ENCODE data around the gene RHBDL2. TPM values are rescaled to one million over a fixed set of nuclear protein-coding genes. Genes with fewer than 3 reads are reported as not detected.
"Not testable (repeated sequence)": the region's sequence is repeated elsewhere in the genome, so short reads cannot be mapped to it uniquely, and the experiment has no call there.

The RHBDL2 gene
- total and polyA plus RNA-seq, 2 donors (not counting 1 experiment from before 2014, with no cell fraction given) = not detected

DNA sequence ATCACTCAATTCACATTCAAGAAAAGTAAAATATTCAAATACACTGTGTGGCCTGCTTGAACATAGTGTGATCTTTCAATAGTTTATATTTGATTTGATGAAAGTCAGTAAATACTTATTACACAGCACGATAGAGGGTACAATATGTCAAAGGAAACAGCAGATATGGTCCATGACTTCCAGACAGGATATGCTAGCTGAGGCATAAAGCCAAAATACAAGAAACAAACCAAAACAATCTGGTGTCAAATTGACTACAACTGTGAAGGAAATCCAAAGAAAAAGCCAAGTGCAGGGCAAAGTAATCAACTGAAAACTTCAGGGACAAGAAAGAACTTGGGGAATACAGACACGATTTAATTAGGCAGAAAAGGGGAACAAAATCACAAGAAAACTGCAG, 101.3 kb downstream of the RHBDL2 start:
- CTCF ChIA-PET = no interaction called here
- peaks cover 5% of the 10 kb centered on the region for H3K4me1 Mint-ChIP-seq
- Histone ChIP-seq H3K4me1 (ENCODE audit: control insufficient read depth in 2 of 2, insufficient read depth in 2 of 2, low read length in 2 of 2) (peaks cover 0 to 5% of the 10 kb centered on the region in 2 donors), H3K4me3 (ENCODE audit: control extremely low read depth in 1 of 5, extremely low read depth in 1 of 5, insufficient read depth in 1 of 5, low read depth in 2 of 5, low read length in 4 of 5) (no peak overlapping the region), H3K9ac (ENCODE audit: low read length) (peak overlapping the region; percentile 17), H3K79me2 (ENCODE audit: control insufficient read depth, insufficient read depth, low read length) (peaks cover 15% of the 10 kb centered on the region), H3K27ac (ENCODE audit: low read length in 2 of 2) (peak overlapping the region in 1 of 2 donors; percentile 49), H4K20me1 (ENCODE audit: control insufficient read depth, insufficient read depth, low read length, poor library complexity, severe bottlenecking) (peaks cover 14% of the 10 kb centered on the region), H3K4me2 (replicated peaks; ENCODE audit: low read depth, low read length, poor library complexity, severe bottlenecking) (no peak overlapping the region), H3K9me3 (ENCODE audit: control extremely low read depth in 1 of 3, control insufficient read depth in 2 of 3, insufficient read depth in 1 of 3, low read length in 2 of 3) (no peaks in the 10 kb centered on the region), H2AFZ (ENCODE audit: insufficient read depth, low read depth, low read length, poor library complexity, severe bottlenecking) (no peak overlapping the region), H3K36me3 (replicated peaks in 1 of 2; ENCODE audit: control extremely low read depth in 1 of 2, control insufficient read depth in 1 of 2, extremely low read depth in 1 of 2, insufficient read depth in 2 of 2, low read length in 1 of 2) (peaks cover 5 to 64% of the 10 kb centered on the region in 2 experiments), H3K27me3 (replicated peaks in 1 of 4; ENCODE audit: control extremely low read depth in 1 of 4, control insufficient read depth in 3 of 4, insufficient read depth in 4 of 4, low read length in 3 of 4) (no peaks in the 10 kb centered on the region)
- H3K27ac Mint-ChIP-seq = no peak overlapping the region
- no peak for TF ChIP-seq EZH2 (IDR thresholded peaks at IDR 0.05; ENCODE audit: borderline replicate concordance, insufficient read depth, low read depth, low read length, poor library complexity, severe bottlenecking)
- TF ChIP-seq, protein P1, sequence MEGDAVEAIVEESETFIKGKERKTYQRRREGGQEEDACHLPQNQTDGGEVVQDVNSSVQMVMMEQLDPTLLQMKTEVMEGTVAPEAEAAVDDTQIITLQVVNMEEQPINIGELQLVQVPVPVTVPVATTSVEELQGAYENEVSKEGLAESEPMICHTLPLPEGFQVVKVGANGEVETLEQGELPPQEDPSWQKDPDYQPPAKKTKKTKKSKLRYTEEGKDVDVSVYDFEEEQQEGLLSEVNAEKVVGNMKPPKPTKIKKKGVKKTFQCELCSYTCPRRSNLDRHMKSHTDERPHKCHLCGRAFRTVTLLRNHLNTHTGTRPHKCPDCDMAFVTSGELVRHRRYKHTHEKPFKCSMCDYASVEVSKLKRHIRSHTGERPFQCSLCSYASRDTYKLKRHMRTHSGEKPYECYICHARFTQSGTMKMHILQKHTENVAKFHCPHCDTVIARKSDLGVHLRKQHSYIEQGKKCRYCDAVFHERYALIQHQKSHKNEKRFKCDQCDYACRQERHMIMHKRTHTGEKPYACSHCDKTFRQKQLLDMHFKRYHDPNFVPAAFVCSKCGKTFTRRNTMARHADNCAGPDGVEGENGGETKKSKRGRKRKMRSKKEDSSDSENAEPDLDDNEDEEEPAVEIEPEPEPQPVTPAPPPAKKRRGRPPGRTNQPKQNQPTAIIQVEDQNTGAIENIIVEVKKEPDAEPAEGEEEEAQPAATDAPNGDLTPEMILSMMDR (IDR thresholded peaks at IDR 0.05) = no peak
- intact Hi-C loops (cut with micrococcal nuclease) = no loop called here
- no peak overlapping the region for H3K4me3 Mint-ChIP-seq
- 50% methylated on average over 1 of the region's 2 CpGs for WGBS (ENCODE audit: insufficient coverage)
- ATAC-seq (ENCODE audit: low read depth) (no peak), DNase-seq (no peak)
- no peaks in the 10 kb centered on the region for H3K9me3 Mint-ChIP-seq (ENCODE audit: insufficient read depth)
- H3K27me3 Mint-ChIP-seq = no peaks in the 10 kb centered on the region
- POLR2A ChIA-PET = no interaction called here

DNA sequence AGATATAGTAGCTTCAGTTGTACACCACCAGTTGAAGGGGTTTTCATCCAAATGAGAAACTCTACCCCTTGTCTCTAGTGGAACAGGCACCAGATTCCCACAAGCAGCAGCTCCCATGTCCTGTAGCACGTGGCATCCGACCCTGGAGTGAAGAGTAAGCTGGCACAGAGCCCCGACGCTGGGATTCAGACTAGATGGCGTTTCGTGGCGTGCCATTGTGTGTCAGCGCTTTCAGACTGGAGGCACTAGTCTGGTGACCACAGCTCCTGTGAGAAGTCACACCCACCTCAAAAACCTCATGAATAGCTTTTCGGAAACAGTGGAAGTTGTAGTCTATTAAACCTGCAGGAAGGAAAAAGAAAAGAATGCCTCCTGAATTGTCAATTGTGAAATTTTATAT, 102.3 kb downstream of the RHBDL2 start:
- peaks cover 14% of the 10 kb centered on the region for H3K79me2 ChIP-seq (ENCODE audit: control insufficient read depth, insufficient read depth, low read length)
- DNase-seq (no peak), ATAC-seq (ENCODE audit: low read depth) (no peak)
- H3K4me1 ChIP-seq (ENCODE audit: control insufficient read depth in 2 of 2, insufficient read depth in 2 of 2, low read length in 2 of 2) = peaks cover 0 to 5% of the 10 kb centered on the region in 2 donors
- no peaks in the 10 kb centered on the region for H3K9me3 ChIP-seq (ENCODE audit: control extremely low read depth in 1 of 3, control insufficient read depth in 2 of 3, insufficient read depth in 1 of 3, low read length in 2 of 3)
- CTCF ChIA-PET = interaction anchor here (0.7 to 0.9 kb wide), 2 partner anchors 9 to 849 kb away, joined by 3 to 5 read pairs; no protein-coding TSS in a partner anchor
- H3K27ac ChIP-seq (ENCODE audit: low read length in 2 of 2) = no peak overlapping the region
- H3K27me3 Mint-ChIP-seq = no peaks in the 10 kb centered on the region
- no peak overlapping the region for H2AFZ ChIP-seq (ENCODE audit: insufficient read depth, low read depth, low read length, poor library complexity, severe bottlenecking)
- WGBS (ENCODE audit: insufficient coverage) = 92% methylated on average over 3 of the region's 9 CpGs
- H3K4me2 ChIP-seq (replicated peaks; ENCODE audit: low read depth, low read length, poor library complexity, severe bottlenecking) = no peak overlapping the region
- no peak overlapping the region for H3K4me3 ChIP-seq (ENCODE audit: control extremely low read depth in 1 of 5, extremely low read depth in 1 of 5, insufficient read depth in 1 of 5, low read depth in 2 of 5, low read length in 4 of 5)
- peaks cover 8% of the 10 kb centered on the region for H3K4me1 Mint-ChIP-seq
- H4K20me1 ChIP-seq (ENCODE audit: control insufficient read depth, insufficient read depth, low read length, poor library complexity, severe bottlenecking) = peaks cover 9% of the 10 kb centered on the region
- TF ChIP-seq EZH2 (IDR thresholded peaks at IDR 0.05; ENCODE audit: borderline replicate concordance, insufficient read depth, low read depth, low read length, poor library complexity, severe bottlenecking) = no peak
- TF ChIP-seq, protein P1 (IDR thresholded peaks at IDR 0.05) = no peak
- intact Hi-C loops (cut with micrococcal nuclease) = loop anchor here (5.0 kb wide), 1 partner anchor 947 kb away; no protein-coding TSS in a partner anchor
- no peaks in the 10 kb centered on the region for H3K9me3 Mint-ChIP-seq (ENCODE audit: insufficient read depth)
- no peak overlapping the region for H3K4me3 Mint-ChIP-seq
- H3K9ac ChIP-seq (ENCODE audit: low read length) = no peak overlapping the region
- H3K27me3 ChIP-seq (replicated peaks in 1 of 4; ENCODE audit: control extremely low read depth in 1 of 4, control insufficient read depth in 3 of 4, insufficient read depth in 4 of 4, low read length in 3 of 4) = no peaks in the 10 kb centered on the region
- POLR2A ChIA-PET = interaction anchor here (0.7 kb wide), 1 partner anchor 30 kb away, joined by 6 read pairs; no protein-coding TSS in a partner anchor
- peaks cover 5 to 55% of the 10 kb centered on the region in 2 experiments for H3K36me3 ChIP-seq (replicated peaks in 1 of 2; ENCODE audit: control extremely low read depth in 1 of 2, control insufficient read depth in 1 of 2, extremely low read depth in 1 of 2, insufficient read depth in 2 of 2, low read length in 1 of 2)
- H3K27ac Mint-ChIP-seq = no peak overlapping the region

DNA sequence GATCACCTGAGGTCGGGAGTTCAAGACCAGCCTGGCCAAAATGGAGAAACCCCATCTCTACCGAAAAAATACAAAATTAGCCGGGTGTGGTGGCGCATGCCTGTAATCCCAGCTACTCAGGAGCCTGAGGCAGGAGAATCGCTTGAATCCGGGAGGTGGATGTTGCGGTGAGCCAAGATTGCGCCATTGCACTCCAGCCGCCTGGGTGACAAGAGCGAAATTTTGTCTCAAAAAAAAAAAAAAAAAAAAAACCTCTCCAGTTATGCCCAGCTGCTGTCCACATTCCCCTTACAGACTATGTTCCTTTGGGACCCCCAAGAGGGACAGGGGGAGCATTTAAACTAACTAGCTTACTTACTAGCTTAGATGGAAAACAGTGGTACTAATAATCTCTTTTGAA, 105.3 kb downstream of the RHBDL2 start:
- H2AFZ ChIP-seq (ENCODE audit: insufficient read depth, low read depth, low read length, poor library complexity, severe bottlenecking); H3K27me3 ChIP-seq (replicated peaks in 1 of 4; ENCODE audit: control extremely low read depth in 1 of 4, control insufficient read depth in 3 of 4, insufficient read depth in 4 of 4, low read length in 3 of 4); H3K27ac ChIP-seq (ENCODE audit: low read length in 2 of 2); H3K9me3 Mint-ChIP-seq (ENCODE audit: insufficient read depth); H3K79me2 ChIP-seq (ENCODE audit: control insufficient read depth, insufficient read depth, low read length); H3K4me2 ChIP-seq (replicated peaks; ENCODE audit: low read depth, low read length, poor library complexity, severe bottlenecking); H3K4me3 Mint-ChIP-seq; POLR2A ChIA-PET; H3K9me3 ChIP-seq (ENCODE audit: control extremely low read depth in 1 of 3, control insufficient read depth in 2 of 3, insufficient read depth in 1 of 3, low read length in 2 of 3); DNase-seq; H3K27ac Mint-ChIP-seq; H3K9ac ChIP-seq (ENCODE audit: low read length); H3K4me3 ChIP-seq (ENCODE audit: control extremely low read depth in 1 of 5, extremely low read depth in 1 of 5, insufficient read depth in 1 of 5, low read depth in 2 of 5, low read length in 4 of 5); H3K4me1 Mint-ChIP-seq; H3K27me3 Mint-ChIP-seq; H4K20me1 ChIP-seq (ENCODE audit: control insufficient read depth, insufficient read depth, low read length, poor library complexity, severe bottlenecking); ATAC-seq (ENCODE audit: low read depth); H3K4me1 ChIP-seq (ENCODE audit: control insufficient read depth in 2 of 2, insufficient read depth in 2 of 2, low read length in 2 of 2): not testable (repeated sequence)
- WGBS (ENCODE audit: insufficient coverage) = 100% methylated on average over 6 of the region's 10 CpGs
- CTCF ChIA-PET = interaction anchor here (0.7 to 1.7 kb wide), 2 partner anchors 21 to 247 kb away, joined by 3 to 7 read pairs; no protein-coding TSS in a partner anchor
- intact Hi-C loops (cut with micrococcal nuclease) = loop anchor here (5.0 kb wide), 1 partner anchor 944 kb away; no protein-coding TSS in a partner anchor
- peaks cover 2 to 34% of the 10 kb centered on the region in 2 experiments for H3K36me3 ChIP-seq (replicated peaks in 1 of 2; ENCODE audit: control extremely low read depth in 1 of 2, control insufficient read depth in 1 of 2, extremely low read depth in 1 of 2, insufficient read depth in 2 of 2, low read length in 1 of 2)

Measured in B cell (primary cell).